ENCODE data around the gene HPSE2. TPM values are rescaled to one million over a fixed set of nuclear protein-coding genes. Genes with fewer than 3 reads are reported as not detected.

The HPSE2 gene
- total RNA-seq, 1 donor, result not detected

DNA sequence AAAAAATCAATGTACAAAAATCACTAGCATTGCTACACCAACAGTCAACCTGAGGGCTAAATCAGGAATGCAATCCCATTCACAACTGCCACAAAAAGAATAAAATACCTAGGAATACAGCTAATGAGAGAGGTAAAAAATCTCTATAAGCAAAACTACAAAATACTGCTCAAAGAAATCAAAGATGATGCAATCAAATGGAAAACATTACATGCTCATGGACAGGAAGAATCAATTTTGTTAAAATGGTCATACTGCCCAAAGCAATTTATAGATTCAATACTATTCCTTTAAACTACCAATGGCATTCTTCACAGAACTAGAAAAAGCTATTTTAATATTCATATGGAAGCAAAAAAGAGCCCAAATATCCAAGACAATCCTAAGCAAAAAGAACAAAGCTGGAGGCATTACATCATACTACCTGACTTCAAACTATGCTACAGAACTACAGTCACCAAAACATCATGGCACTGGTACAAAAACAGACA is 116.3 kb downstream of the HPSE2 start:
- TF ChIP-seq, protein P1, sequence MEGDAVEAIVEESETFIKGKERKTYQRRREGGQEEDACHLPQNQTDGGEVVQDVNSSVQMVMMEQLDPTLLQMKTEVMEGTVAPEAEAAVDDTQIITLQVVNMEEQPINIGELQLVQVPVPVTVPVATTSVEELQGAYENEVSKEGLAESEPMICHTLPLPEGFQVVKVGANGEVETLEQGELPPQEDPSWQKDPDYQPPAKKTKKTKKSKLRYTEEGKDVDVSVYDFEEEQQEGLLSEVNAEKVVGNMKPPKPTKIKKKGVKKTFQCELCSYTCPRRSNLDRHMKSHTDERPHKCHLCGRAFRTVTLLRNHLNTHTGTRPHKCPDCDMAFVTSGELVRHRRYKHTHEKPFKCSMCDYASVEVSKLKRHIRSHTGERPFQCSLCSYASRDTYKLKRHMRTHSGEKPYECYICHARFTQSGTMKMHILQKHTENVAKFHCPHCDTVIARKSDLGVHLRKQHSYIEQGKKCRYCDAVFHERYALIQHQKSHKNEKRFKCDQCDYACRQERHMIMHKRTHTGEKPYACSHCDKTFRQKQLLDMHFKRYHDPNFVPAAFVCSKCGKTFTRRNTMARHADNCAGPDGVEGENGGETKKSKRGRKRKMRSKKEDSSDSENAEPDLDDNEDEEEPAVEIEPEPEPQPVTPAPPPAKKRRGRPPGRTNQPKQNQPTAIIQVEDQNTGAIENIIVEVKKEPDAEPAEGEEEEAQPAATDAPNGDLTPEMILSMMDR (IDR thresholded peaks at IDR 0.05; ENCODE audit: insufficient read depth, low read length), result no peak
- H3K4me3 ChIP-seq (ENCODE audit: low read depth, low read length), result no peak overlapping the region

DNA sequence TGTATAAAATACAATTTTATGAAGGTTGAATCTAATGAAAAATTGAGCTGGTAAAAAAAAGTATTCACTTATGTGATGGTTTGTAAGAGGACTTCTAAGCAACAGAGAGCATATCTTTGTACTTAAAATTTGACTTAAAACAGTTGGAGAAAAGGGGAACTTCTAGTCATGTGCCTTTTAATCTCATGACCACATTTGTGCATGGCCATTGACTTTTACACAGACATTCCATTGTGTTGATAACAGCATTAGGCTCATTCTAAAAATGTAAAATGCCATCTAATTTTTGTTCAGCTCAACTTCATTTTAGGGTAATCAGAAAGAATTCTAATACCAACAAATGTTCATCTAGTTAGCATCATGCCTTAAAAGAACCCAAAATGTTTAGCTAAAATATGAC is 119.9 kb downstream of the HPSE2 start:
- no peak overlapping the region for H3K4me3 ChIP-seq (ENCODE audit: low read depth, low read length)
- TF ChIP-seq, protein P1 (IDR thresholded peaks at IDR 0.05; ENCODE audit: insufficient read depth, low read length), result no peak
- no peak for DNase-seq (ENCODE audit: low read depth)

More for the DNA sequence above, 116.3 kb downstream of the HPSE2 start:
- DNase-seq (ENCODE audit: low read depth), result no peak

DNA sequence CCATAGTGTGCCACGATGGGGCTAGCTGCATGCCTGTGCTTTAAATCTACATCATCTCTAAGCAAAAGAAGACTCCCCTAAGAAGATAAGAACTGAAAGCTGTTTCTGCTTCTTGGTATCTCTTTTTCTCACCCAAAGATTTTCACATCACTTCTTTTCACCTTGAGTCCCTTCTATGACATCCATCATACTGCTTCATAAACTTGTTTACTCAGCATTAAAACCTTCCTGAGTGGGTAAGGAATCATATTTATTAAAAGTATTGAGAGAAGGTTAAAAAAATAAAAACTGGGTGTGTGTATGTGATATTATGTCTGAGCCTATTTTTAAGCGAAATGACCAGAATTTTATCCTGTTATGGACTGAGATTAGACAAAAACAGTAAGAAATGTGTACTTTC is 150.3 kb downstream of the HPSE2 start:
- TF ChIP-seq, protein P1 (IDR thresholded peaks at IDR 0.05; ENCODE audit: insufficient read depth, low read length), result no peak
- DNase-seq (ENCODE audit: low read depth), result no peak
- no peak overlapping the region for H3K4me3 ChIP-seq (ENCODE audit: low read depth, low read length)

DNA sequence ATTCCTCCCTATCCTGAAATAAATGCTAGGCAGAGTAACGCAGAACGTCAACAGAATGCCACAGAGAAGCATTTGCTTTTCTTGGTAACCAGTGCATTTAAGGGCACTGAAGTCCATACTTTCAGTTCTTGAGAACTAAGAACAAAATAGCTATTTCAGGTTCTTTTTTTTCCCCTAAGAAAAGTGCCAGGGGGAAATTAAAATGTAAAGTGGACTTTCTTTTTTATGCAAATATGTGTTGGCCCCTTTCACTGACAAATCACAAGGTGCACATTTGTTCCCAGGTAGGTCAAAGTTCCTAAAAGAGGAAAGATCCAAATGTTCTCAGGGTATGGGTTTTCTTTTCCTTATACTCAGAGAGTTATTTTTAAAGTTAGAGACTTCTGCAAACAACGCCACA is 151.5 kb downstream of the HPSE2 start:
- TF ChIP-seq, protein P1 (IDR thresholded peaks at IDR 0.05; ENCODE audit: insufficient read depth, low read length), result no peak
- no peak overlapping the region for H3K4me3 ChIP-seq (ENCODE audit: low read depth, low read length)
- DNase-seq (ENCODE audit: low read depth), result no peak

DNA sequence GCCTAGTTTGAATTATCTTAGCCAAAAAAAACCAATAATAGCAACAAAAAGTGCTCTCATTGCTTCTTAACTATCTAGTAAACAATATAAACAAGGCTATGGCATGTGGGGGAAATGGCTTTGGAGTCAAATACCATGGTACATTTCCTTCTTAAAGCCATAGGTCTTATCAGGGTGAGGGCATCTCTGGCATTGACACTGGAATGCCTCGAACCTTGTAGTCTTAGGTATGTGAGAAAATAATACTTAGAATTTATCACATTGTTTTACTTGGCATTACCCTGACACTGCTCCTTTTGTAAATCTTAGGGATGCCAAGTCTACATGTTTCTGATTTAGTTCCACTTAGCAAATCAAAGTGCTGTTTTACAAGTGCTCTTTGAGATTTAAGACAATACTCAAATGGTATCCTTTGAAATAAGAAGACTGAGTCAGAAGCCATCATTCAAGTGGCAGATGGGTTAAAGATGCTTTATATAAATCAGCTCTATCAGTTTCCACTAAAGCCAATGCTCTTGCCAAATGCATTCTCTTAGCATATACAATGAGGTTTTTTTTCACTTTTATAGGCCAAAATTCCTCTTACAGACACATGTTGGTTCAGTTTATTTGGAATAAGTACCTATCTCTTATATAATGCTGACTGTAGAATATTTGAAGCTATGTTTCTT is 155.2 kb downstream of the HPSE2 start:
- no peak for DNase-seq (ENCODE audit: low read depth)
- H3K4me3 ChIP-seq (ENCODE audit: low read depth, low read length), result no peak overlapping the region
- TF ChIP-seq, protein P1 (IDR thresholded peaks at IDR 0.05; ENCODE audit: insufficient read depth, low read length), result no peak

DNA sequence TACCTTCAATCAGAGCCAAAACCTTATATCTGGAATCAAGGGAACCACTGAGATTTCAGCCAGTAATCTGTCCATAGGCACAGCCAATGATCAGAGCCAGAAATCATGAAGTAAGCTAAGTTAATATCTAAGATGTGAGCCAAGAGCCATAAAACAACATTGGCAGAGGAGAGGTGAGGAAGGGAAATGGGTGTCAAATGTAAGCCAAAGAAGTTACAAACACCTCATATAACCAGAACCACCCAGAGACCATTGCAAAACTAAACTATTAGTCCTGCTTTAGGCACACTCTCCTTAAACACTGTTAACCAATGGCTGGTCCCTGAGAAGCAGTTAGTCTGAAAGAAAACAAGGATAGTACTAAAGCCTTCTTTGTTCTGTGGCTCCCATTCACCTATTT is 173.1 kb downstream of the HPSE2 start:
- TF ChIP-seq, protein P1 (IDR thresholded peaks at IDR 0.05; ENCODE audit: insufficient read depth, low read length), result no peak
- no peak for DNase-seq (ENCODE audit: low read depth)
- no peak overlapping the region for H3K4me3 ChIP-seq (ENCODE audit: low read depth, low read length)

DNA sequence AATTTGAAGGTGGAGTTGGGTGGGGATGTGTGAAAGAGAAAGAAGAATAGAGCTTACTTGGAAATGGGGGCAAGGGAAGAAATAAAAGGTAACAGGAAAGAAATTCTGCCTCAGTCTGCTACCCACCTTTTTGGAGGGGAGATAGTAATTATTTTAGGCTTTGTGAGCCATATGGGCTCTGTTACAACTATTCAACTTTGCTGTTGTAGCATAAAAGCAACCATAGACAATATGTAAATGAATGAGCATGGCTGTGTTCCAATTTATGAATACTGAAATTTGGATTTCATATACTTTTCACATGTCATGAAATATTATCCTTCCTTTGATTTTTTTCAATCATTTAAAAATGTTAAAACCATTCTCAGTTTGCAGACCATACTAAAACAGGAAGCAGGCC is 176.9 kb downstream of the HPSE2 start:
- no peak for DNase-seq (ENCODE audit: low read depth)
- H3K4me3 ChIP-seq (ENCODE audit: low read depth, low read length), result no peak overlapping the region
- TF ChIP-seq, protein P1 (IDR thresholded peaks at IDR 0.05; ENCODE audit: insufficient read depth, low read length), result no peak
